ENCODE measurements around the gene CAVIN4.

The CAVIN4 gene

DNA sequence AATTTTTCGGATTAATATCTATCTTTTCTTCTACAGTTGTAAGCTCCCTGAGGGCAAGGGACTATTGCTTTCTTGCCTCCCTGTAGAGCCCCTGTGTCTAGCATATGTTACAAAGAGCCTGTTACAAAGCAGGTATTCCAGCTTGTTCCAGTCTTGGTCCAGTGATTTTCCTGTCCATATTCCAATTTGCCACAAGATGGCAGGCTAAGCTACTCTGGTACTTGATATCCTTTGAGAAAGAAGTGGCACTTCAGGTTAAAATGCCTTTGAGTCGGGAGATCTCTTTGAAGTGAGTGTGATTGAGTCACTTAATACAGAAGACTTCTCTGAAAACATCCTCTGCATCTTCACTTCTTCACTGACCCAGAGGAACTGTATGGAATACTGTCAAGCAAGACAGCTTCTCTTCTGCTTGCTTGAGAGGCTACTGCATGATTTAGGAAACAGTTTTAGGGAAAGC lies 24.5 kb downstream of the CAVIN4 start:
- TF ChIP-seq, protein P1, sequence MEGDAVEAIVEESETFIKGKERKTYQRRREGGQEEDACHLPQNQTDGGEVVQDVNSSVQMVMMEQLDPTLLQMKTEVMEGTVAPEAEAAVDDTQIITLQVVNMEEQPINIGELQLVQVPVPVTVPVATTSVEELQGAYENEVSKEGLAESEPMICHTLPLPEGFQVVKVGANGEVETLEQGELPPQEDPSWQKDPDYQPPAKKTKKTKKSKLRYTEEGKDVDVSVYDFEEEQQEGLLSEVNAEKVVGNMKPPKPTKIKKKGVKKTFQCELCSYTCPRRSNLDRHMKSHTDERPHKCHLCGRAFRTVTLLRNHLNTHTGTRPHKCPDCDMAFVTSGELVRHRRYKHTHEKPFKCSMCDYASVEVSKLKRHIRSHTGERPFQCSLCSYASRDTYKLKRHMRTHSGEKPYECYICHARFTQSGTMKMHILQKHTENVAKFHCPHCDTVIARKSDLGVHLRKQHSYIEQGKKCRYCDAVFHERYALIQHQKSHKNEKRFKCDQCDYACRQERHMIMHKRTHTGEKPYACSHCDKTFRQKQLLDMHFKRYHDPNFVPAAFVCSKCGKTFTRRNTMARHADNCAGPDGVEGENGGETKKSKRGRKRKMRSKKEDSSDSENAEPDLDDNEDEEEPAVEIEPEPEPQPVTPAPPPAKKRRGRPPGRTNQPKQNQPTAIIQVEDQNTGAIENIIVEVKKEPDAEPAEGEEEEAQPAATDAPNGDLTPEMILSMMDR (IDR thresholded peaks at IDR 0.05; ENCODE audit: borderline replicate concordance, control extremely low read depth, extremely low read depth, insufficient read depth, missing control alignments), result no peak
- no peak for DNase-seq (ENCODE audit: low spot score)
- in situ Hi-C loops (cut with MboI; ENCODE audit: low sequenced_read_pairs, unreplicated experiment), result loop anchor here (25.0 kb wide), 1 partner anchor 710 kb away; no protein-coding TSS in a partner anchor

DNA sequence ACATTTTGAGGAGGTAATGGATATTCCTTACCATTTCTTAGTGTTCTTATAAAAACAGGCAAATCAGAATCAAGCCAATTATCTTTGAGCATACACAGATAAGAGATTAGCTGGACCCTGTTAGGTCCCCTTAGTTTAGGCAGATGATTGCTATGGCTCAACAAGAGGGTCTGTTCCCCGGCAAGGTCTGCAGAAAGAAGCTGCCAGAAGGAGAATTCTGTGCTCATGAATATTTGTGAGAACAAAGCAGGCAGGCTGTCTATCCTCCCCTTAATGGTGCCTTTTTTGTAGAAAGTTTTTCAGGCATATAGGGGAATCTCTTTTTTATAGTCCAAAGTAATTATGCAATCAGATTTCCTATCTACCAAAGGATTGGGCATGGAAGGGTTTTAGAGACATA lies 27.5 kb downstream of the CAVIN4 start:
- no peak for DNase-seq (ENCODE audit: low spot score)
- in situ Hi-C loops (cut with MboI; ENCODE audit: low sequenced_read_pairs, unreplicated experiment), result loop anchor here (25.0 kb wide), 1 partner anchor 707 kb away; no protein-coding TSS in a partner anchor
- TF ChIP-seq, protein P1 (IDR thresholded peaks at IDR 0.05; ENCODE audit: borderline replicate concordance, control extremely low read depth, extremely low read depth, insufficient read depth, missing control alignments), result no peak

DNA sequence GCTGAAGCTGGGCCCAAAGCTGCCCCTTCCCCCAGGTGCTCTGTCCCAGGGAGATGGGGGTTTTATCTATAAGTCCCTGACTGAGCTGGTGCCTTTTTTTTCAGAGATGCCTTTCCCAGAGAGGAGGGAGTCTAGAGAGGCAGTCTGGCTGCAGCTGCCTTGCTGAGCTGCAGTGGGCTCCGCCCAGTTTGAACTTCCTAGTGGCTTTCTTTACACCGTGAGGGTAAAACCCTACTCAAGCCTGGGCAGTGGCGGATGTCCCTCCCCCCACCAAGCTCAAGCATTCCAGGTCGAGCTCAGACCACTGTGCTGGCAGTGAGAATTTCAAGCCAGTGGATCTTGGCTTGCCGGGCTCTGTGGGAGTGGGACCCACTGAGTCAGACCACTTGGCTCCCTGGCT lies 41.3 kb downstream of the CAVIN4 start:
- no peak for DNase-seq (ENCODE audit: low spot score)
- TF ChIP-seq, protein P1 (IDR thresholded peaks at IDR 0.05; ENCODE audit: borderline replicate concordance, control extremely low read depth, extremely low read depth, insufficient read depth, missing control alignments), result no peak
- in situ Hi-C loops (cut with MboI; ENCODE audit: low sequenced_read_pairs, unreplicated experiment), result loop anchor here (25.0 kb wide), 1 partner anchor 693 kb away; no protein-coding TSS in a partner anchor

DNA sequence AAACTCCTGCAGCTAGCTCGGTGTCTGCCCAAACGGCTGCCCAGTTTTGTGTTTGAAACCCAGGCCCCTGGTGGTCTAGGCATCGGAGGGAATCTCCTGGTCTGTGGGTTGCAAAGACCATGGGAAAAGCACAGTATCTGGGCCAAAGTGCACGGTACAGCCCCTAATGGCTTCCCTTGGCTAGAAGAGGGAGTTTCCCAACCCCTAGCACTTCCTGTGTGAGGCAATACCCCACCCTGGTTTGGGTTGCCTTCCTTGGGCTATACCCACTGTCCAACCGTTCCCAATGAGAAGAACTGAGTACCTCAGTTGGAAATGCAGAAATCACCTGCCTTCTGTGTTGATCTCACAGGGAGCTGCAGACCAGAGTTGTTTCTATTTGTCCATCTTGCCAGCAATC lies 41.8 kb downstream of the CAVIN4 start:
- no peak for DNase-seq (ENCODE audit: low spot score)
- TF ChIP-seq, protein P1 (IDR thresholded peaks at IDR 0.05; ENCODE audit: borderline replicate concordance, control extremely low read depth, extremely low read depth, insufficient read depth, missing control alignments), result no peak
- in situ Hi-C loops (cut with MboI; ENCODE audit: low sequenced_read_pairs, unreplicated experiment), result loop anchor here (25.0 kb wide), 1 partner anchor 693 kb away; no protein-coding TSS in a partner anchor

DNA sequence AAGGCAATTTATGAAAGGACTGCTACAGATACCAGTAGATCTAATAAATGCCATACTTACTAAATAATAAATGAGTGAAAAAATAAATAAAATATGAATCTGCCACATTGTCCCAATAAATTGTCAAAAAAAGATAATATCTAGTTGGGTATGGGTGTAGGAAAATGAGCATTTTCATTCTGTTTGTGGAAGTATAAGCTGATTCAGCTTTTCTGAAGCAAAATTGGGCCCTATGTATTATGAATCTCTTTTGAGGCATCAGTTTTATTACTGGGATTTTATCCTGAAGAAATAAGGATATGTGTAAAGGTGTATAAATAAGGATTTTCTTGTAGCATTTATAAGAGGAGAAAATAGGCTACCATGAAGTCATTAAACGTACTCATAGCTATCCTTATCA lies 46.1 kb downstream of the CAVIN4 start:
- in situ Hi-C loops (cut with MboI; ENCODE audit: low sequenced_read_pairs, unreplicated experiment), result loop anchor here (25.0 kb wide), 1 partner anchor 688 kb away; no protein-coding TSS in a partner anchor

DNA sequence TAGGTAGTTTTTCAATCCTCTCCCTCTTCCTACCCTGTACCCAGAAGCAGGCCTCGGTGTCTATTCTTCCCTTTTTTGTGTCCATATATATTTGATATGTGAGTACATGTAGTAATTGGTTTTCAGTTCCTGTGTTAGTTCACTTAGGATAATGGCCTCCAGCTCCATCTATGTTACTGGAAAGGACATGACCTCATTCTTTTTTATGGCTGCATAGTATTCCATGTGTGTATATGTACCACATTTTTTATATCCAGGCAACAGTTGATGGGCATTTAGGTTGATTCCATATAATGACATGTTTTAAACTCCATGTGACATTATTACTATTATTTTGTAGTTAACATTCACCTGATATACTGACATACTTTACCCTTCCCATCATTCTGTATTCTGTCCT lies 49.1 kb downstream of the CAVIN4 start:
- TF ChIP-seq, protein P1 (IDR thresholded peaks at IDR 0.05; ENCODE audit: borderline replicate concordance, control extremely low read depth, extremely low read depth, insufficient read depth, missing control alignments), result no peak
- DNase-seq (ENCODE audit: low spot score), result no peak
- in situ Hi-C loops (cut with MboI; ENCODE audit: low sequenced_read_pairs, unreplicated experiment), result no loop called here

More for the DNA sequence above, 46.1 kb downstream of the CAVIN4 start:
- TF ChIP-seq, protein P1 (IDR thresholded peaks at IDR 0.05; ENCODE audit: borderline replicate concordance, control extremely low read depth, extremely low read depth, insufficient read depth, missing control alignments), result no peak
- no peak for DNase-seq (ENCODE audit: low spot score)

All from GM13976 (cell line).